HL-60 (cell line): ENCODE data around the gene ATP13A3.

ENCODE experiments used
- DNase-seq, 2 experiments: peaks; one replicate each; pipeline ENCODE4 v3.0.0-alpha.2; 2010 to 2020; ENCODE audit warnings: low read depth in 1 of 2, low spot score in 1 of 2
- H3K27ac ChIP-seq: fragments of 250-450 bp; sonication (Bioruptor Pico); replicated peaks from 2 replicates; pipeline ENCODE4 v1.5.1; 2020; ENCODE audit warnings: mild to moderate bottlenecking, moderate library complexity
- H3K27me3 ChIP-seq: fragments of 250-450 bp; sonication (Bioruptor Pico); 2 replicates; pipeline ENCODE4 v1.5.1; 2021; ENCODE audit warnings: mild to moderate bottlenecking, moderate library complexity; ENCODE audit not compliant: insufficient read depth, poor library complexity, severe bottlenecking
- H3K4me3 ChIP-seq: replicated peaks from 2 replicates; pipeline ENCODE4 v1.5.1; 2011; ENCODE audit warnings: mild to moderate bottlenecking, control low read depth, low read length; ENCODE audit not compliant: insufficient read depth
- GABPA ChIP-seq: IDR thresholded peaks from 2 replicates; pipeline ENCODE4 v1.6.1; 2012; ENCODE audit warnings: low read depth
- POLR2AphosphoS5 ChIP-seq: IDR thresholded peaks from 2 replicates; pipeline ENCODE4 v1.6.1; 2012; ENCODE audit warnings: low read depth
- SPI1 ChIP-seq: IDR thresholded peaks from 2 replicates; pipeline ENCODE4 v1.6.1; 2012; ENCODE audit warnings: low read depth, mild to moderate bottlenecking, borderline replicate concordance
- TF ChIP-seq, protein P1 (sequence below): IDR thresholded peaks from 2 replicates; pipeline ENCODE4 v1.6.1; 2012; ENCODE audit warnings: low read depth; ENCODE audit not compliant: insufficient replicate concordance
- TF ChIP-seq, protein P2 (sequence below): IDR thresholded peaks from one replicate; pipeline ENCODE4 v1.5.1; 2011; ENCODE audit warnings: low read length, control low read depth, inconsistent platforms; ENCODE audit not compliant: insufficient read depth

The ATP13A3 gene

DNA sequence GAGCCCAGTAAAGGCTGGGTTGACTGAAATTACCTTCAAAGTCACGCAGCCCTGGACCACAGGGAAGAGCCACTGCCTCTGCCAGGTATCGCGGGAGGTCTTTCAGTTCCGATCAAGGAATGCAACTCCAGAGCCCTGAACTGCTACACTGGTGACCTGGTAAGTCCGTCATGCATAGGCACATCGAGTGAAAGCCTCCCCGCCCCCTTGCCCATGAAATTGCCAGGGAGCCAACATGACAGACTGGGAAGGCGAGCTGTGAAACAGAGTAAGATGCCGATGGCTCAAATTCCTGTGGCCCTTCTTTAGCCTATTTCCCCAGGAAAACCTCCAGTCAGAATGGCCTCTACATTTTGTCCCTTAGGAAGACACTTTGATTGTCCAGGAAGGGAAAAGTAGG lies 85.5 kb downstream of the ATP13A3 start:
- TF ChIP-seq, protein P1, sequence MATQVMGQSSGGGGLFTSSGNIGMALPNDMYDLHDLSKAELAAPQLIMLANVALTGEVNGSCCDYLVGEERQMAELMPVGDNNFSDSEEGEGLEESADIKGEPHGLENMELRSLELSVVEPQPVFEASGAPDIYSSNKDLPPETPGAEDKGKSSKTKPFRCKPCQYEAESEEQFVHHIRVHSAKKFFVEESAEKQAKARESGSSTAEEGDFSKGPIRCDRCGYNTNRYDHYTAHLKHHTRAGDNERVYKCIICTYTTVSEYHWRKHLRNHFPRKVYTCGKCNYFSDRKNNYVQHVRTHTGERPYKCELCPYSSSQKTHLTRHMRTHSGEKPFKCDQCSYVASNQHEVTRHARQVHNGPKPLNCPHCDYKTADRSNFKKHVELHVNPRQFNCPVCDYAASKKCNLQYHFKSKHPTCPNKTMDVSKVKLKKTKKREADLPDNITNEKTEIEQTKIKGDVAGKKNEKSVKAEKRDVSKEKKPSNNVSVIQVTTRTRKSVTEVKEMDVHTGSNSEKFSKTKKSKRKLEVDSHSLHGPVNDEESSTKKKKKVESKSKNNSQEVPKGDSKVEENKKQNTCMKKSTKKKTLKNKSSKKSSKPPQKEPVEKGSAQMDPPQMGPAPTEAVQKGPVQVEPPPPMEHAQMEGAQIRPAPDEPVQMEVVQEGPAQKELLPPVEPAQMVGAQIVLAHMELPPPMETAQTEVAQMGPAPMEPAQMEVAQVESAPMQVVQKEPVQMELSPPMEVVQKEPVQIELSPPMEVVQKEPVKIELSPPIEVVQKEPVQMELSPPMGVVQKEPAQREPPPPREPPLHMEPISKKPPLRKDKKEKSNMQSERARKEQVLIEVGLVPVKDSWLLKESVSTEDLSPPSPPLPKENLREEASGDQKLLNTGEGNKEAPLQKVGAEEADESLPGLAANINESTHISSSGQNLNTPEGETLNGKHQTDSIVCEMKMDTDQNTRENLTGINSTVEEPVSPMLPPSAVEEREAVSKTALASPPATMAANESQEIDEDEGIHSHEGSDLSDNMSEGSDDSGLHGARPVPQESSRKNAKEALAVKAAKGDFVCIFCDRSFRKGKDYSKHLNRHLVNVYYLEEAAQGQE: no peak
- no peak for TF ChIP-seq SPI1
- no peak for TF ChIP-seq GABPA
- no peak for TF ChIP-seq POLR2AphosphoS5
- TF ChIP-seq, protein P2, sequence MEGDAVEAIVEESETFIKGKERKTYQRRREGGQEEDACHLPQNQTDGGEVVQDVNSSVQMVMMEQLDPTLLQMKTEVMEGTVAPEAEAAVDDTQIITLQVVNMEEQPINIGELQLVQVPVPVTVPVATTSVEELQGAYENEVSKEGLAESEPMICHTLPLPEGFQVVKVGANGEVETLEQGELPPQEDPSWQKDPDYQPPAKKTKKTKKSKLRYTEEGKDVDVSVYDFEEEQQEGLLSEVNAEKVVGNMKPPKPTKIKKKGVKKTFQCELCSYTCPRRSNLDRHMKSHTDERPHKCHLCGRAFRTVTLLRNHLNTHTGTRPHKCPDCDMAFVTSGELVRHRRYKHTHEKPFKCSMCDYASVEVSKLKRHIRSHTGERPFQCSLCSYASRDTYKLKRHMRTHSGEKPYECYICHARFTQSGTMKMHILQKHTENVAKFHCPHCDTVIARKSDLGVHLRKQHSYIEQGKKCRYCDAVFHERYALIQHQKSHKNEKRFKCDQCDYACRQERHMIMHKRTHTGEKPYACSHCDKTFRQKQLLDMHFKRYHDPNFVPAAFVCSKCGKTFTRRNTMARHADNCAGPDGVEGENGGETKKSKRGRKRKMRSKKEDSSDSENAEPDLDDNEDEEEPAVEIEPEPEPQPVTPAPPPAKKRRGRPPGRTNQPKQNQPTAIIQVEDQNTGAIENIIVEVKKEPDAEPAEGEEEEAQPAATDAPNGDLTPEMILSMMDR: no peak
- no peak overlapping the region for H3K27ac ChIP-seq
- peaks cover 22% of the 10 kb centered on the region for H3K27me3 ChIP-seq
- DNase-seq: no peak
- H3K4me3 ChIP-seq: no peak overlapping the region

DNA sequence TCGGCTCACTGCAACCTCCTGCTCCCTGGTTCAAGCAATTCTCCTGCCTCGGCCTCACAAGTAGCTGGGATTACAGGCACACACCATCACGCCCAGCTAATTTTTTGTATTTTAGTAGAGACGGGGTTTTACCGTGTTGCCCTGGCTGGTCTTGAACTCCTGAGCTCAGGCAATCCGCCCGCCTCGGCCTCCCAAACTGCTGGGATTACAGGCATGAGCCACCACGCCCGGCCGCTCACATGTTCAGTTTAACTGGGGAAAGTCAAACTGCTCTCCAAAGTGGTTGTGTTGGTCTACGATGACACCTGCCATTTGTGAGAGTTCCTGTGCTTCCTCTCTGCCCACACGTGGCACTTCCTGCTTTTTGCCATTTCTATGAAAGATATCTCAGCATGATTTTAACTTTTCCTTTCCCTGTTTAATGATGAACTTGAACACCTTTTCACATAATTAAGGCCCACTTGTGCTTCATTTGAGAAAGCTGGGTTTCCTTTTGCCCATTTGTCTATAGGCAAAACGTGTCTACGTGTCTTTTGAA lies 86.9 kb downstream of the ATP13A3 start:
- Histone ChIP-seq H3K27ac (no peak overlapping the region), H3K27me3 (peaks cover 28% of the 10 kb centered on the region), H3K4me3 (no peak overlapping the region)
- peak in 1 of 2 experiments; percentile 22 for DNase-seq
- TF ChIP-seq SPI1: peak; percentile 84
- TF ChIP-seq, protein P1: no peak
- TF ChIP-seq, protein P2: no peak

DNA sequence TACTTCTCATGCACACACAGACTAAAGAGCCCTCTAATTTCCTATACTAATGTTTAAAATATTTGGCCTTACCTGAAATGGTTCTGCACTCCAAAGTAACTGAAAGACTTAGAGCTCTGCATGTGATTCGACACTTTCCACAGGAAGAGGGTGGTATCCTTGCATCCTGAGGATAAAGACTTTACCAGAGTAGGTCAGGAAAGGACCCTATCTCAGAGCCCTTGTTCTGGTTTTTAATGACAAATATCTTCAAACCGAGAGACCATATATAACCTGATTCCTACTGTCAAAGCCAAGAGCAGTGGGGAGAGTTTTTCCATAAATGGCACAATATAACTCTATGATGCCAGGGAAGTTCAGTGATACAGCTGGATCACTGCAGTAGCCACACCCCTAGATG lies 87.6 kb downstream of the ATP13A3 start, which contains the start of gene GP5:
GP5 (minus strand) TSS at position 101 of the 400 bp plus-strand sequence. CDS start 984 bp downstream, outside the sequence.
- TF ChIP-seq, protein P1: no peak
- TF ChIP-seq, protein P2: no peak
- TF ChIP-seq POLR2AphosphoS5 (no peak), GABPA (no peak), SPI1 (no peak)
- Histone ChIP-seq H3K27ac (no peak within 1 kb of the TSS), H3K4me3 (no peak within 1 kb of the TSS), H3K27me3 (peaks cover 30% of the 10 kb centered on the region)
- no peak for DNase-seq
